DND-41 (cell line): ENCODE measurements around the gene STRN3.
A peak's percentile ranks its signal among the peaks of the same experiment; 100 is the strongest.

Experiments
- ATAC-seq: fragments of 200-7000 bp; cut with Tn5 transposase; 3 replicates; pipeline ENCODE4 v1.9.1; 2021; ENCODE audit warnings: low read depth; ENCODE audit not compliant: insufficient read depth
- DNase-seq: peaks from one replicate; pipeline ENCODE4 v3.0.0-alpha.2; 2020
- H2AFZ ChIP-seq: 2 replicates; pipeline ENCODE4 v1.6.0; 2012; ENCODE audit warnings: low read depth, low read length
- H3K27ac ChIP-seq: 2 replicates; pipeline ENCODE4 v1.5.1; 2012; ENCODE audit warnings: low read length, inconsistent platforms
- H3K27me3 ChIP-seq: fragments of 200-600 bp; sonication (generic); 2 replicates; pipeline ENCODE4 v1.6.0; 2012; ENCODE audit warnings: low read length, mild to moderate bottlenecking, inconsistent platforms; ENCODE audit not compliant: insufficient read depth, poor library complexity
- H3K36me3 ChIP-seq: 2 replicates; pipeline ENCODE4 v1.5.1; 2012; ENCODE audit warnings: low read length, inconsistent platforms; ENCODE audit not compliant: insufficient read depth
- H3K4me1 ChIP-seq: 2 replicates; pipeline ENCODE4 v1.5.1; 2012; ENCODE audit warnings: mild to moderate bottlenecking, low read length; ENCODE audit not compliant: insufficient read depth
- H3K4me2 ChIP-seq: 2 replicates; pipeline ENCODE4 v1.6.0; 2012; ENCODE audit warnings: mild to moderate bottlenecking, moderate library complexity, low read length, inconsistent platforms; ENCODE audit not compliant: insufficient read depth
- H3K4me3 ChIP-seq, 2 experiments: fragments of 200-600 bp in 1 of 2; shearing (Covaris generic) in 1 of 2; 2 replicates each; pipeline ENCODE4 v1.5.1; 2012 to 2016; ENCODE audit warnings: inconsistent platforms in 2 of 2, low read length in 2 of 2, mild to moderate bottlenecking in 2 of 2, low read depth in 1 of 2, moderate library complexity in 1 of 2
- H3K79me2 ChIP-seq: 2 replicates; pipeline ENCODE4 v1.6.0; 2012; ENCODE audit warnings: low read length, inconsistent platforms; ENCODE audit not compliant: insufficient read depth
- H3K9ac ChIP-seq: 2 replicates; pipeline ENCODE4 v1.6.0; 2012; ENCODE audit warnings: low read depth, mild to moderate bottlenecking, inconsistent platforms, low read length, moderate library complexity
- H3K9me3 ChIP-seq: 2 replicates; pipeline ENCODE4 v1.5.1; 2012; ENCODE audit warnings: low read length, moderate library complexity, mild to moderate bottlenecking, inconsistent platforms; ENCODE audit not compliant: insufficient read depth, severe bottlenecking
- H4K20me1 ChIP-seq: 2 replicates; pipeline ENCODE4 v1.6.0; 2012; ENCODE audit warnings: low read length; ENCODE audit not compliant: insufficient read depth
- CTCF ChIP-seq: IDR thresholded peaks from 2 replicates; pipeline ENCODE4 v1.5.1; 2012; ENCODE audit warnings: borderline replicate concordance, low read length, moderate library complexity, mild to moderate bottlenecking; ENCODE audit not compliant: poor library complexity, severe bottlenecking; ENCODE audit errors: extremely low read depth
- EZH2 ChIP-seq: IDR thresholded peaks from 3 replicates; pipeline ENCODE4 v1.6.1; 2012; ENCODE audit warnings: borderline replicate concordance, low read depth, mild to moderate bottlenecking, moderate library complexity, low read length, inconsistent platforms; ENCODE audit not compliant: severe bottlenecking

STRN3 gene

DNA sequence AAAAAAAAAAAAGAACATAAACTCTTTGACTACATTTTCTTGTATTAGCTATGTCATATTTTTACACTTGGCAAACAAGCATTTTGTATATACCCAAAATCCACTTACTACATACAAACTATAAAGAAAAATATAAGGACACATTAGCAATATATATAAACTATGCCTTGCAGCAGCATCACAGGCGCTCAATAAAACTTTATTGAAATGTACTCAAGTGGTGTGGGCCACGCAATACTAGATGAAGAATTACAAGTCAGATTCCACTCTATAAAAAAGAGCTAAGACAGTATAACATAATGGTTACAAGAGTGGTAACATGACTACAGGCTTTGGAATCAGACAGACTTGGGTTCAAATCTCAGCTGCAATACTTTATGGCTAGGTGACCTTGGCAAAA is 3.8 kb downstream of the STRN3 start:
- Histone ChIP-seq H3K27me3 (no peaks in the 10 kb centered on the region), H4K20me1 (peaks cover 47% of the 10 kb centered on the region), H3K9me3 (no peaks in the 10 kb centered on the region), H2AFZ (no peak overlapping the region), H3K79me2 (peaks cover 92% of the 10 kb centered on the region), H3K36me3 (peaks cover 38% of the 10 kb centered on the region), H3K4me2 (peak overlapping the region; percentile 94; the same call in 1 of the 2 replicates), H3K9ac (no peak overlapping the region), H3K4me3 (peak overlapping the region in 1 of 2 experiments; percentile 23; a peak in 1 of 4 replicates), H3K4me1 (peaks cover 37% of the 10 kb centered on the region), H3K27ac (no peak overlapping the region)
- DNase-seq (no peak), ATAC-seq (no peak)
- no peak for TF ChIP-seq CTCF
- no peak for TF ChIP-seq EZH2

- Histone ChIP-seq H4K20me1 (peaks cover 47% of the 10 kb centered on the region), H3K36me3 (peaks cover 39% of the 10 kb centered on the region), H3K9me3 (no peaks in the 10 kb centered on the region), H3K4me3 (no peak overlapping the region), H2AFZ (no peak overlapping the region), H3K27me3 (no peaks in the 10 kb centered on the region), H3K4me2 (no peak overlapping the region), H3K9ac (no peak overlapping the region), H3K4me1 (peaks cover 31% of the 10 kb centered on the region), H3K27ac (no peak overlapping the region), H3K79me2 (peaks cover 94% of the 10 kb centered on the region)
- no peak for ATAC-seq
- DNase-seq, result no peak
- no peak for TF ChIP-seq EZH2
- TF ChIP-seq CTCF, result no peak
Measured at GRCh38 chr14:31021576-31021949, 4.6 kb downstream of the STRN3 start.

DNA sequence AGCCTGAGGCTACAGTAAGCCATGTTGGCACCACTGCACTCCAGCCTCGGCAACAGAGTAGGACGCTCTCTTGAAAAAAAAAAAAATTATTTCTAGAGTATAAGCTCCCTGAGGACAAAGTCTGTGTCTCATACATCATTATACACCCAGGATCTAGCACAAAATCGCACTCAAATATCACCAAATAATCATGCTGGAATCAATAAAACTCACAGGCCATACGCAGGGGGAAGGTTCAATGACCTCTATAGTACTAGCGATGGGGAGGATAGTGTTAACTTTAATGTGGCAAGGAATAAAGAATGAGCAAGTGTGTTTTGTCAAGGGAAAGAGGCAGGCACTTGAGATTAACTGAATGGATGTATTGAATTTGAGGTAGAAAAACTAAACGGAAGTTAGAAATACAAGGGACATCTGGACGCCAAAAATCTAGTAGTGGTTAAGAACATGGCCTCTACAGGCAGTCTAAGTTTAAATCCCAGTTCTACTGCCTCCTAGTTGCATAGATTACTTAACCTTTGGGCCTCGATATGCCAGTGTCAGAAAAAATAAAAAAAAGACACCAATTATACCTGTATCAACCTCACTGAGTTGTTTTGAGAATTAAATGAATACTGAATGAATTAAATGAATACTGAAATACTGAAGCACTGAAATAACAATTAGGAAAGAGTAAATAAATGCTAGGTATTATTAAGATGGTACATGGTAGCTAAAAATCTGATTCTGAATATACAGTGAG is 5.2 kb downstream of the STRN3 start:
- Histone ChIP-seq H2AFZ (no peak overlapping the region), H3K4me2 (no peak overlapping the region), H3K79me2 (peaks cover 98% of the 10 kb centered on the region), H3K9ac (no peak overlapping the region), H3K4me3 (no peak overlapping the region), H3K27me3 (no peaks in the 10 kb centered on the region), H3K27ac (no peak overlapping the region), H3K9me3 (no peaks in the 10 kb centered on the region), H3K36me3 (peaks cover 39% of the 10 kb centered on the region), H4K20me1 (peaks cover 49% of the 10 kb centered on the region), H3K4me1 (peaks cover 31% of the 10 kb centered on the region)
- TF ChIP-seq CTCF (no peak), EZH2 (no peak)
- no peak for ATAC-seq
- DNase-seq, result no peak
